Measurements from ENCODE around the gene MRPS25. TPM values are rescaled to one million over a fixed set of nuclear protein-coding genes. Genes with fewer than 3 reads are reported as not detected.
A peak's percentile ranks its signal among the peaks of the same experiment; 100 is the strongest.

The MRPS25 gene
- total and polyA plus RNA-seq, 4 donors: 12.6 to 55.1 (median 42.9) TPM

- peaks cover 5 to 42% (median 33%) of the 10 kb centered on the region in 4 donors for H3K36me3 ChIP-seq (ENCODE audit: control insufficient read depth in 4 of 4, insufficient read depth in 3 of 4, low read depth in 1 of 4, low read length in 3 of 4)
- no peak overlapping the region for H3K27ac ChIP-seq (ENCODE audit: low read depth in 1 of 2, low read length in 2 of 2)
- peak; percentile 61 for DNase-seq (ENCODE audit: low spot score)
- WGBS: 95% methylated on average over 14 of the region's 14 CpGs
- no peaks in the 10 kb centered on the region for H3K27me3 ChIP-seq (ENCODE audit: control insufficient read depth in 4 of 4, insufficient read depth in 4 of 4, low read length in 3 of 4)
- no peak overlapping the region for H3K9ac ChIP-seq (ENCODE audit: low read depth in 1 of 2, low read length in 2 of 2)
- TF ChIP-seq GABPA (IDR thresholded peaks at IDR 0.05 in 1 of 2, conservative IDR thresholded peaks at IDR 0.05 in 1 of 2) (no peak), EGR1 (IDR thresholded peaks at IDR 0.05; ENCODE audit: low read depth in 2 of 2) (no peak), ZBTB33 (IDR thresholded peaks at IDR 0.05) (no peak), RXRA (IDR thresholded peaks at IDR 0.05) (no peak), MAX (IDR thresholded peaks at IDR 0.05) (no peak), FOXA1 (IDR thresholded peaks at IDR 0.05) (no peak), FOXA2 (IDR thresholded peaks at IDR 0.05) (no peak), REST (IDR thresholded peaks at IDR 0.05) (no peak), NR2F2 (IDR thresholded peaks at IDR 0.05) (no peak), HNF4G (IDR thresholded peaks at IDR 0.05) (no peak), JUND (IDR thresholded peaks at IDR 0.05) (no peak), TAF1 (conservative IDR thresholded peaks at IDR 0.05) (no peak), YY1 (IDR thresholded peaks at IDR 0.05) (no peak), RAD21 (IDR thresholded peaks at IDR 0.05) (no peak), ATF3 (IDR thresholded peaks at IDR 0.05) (no peak), SP1 (IDR thresholded peaks at IDR 0.05) (no peak), HNF4A (conservative IDR thresholded peaks at IDR 0.05) (no peak), CTCF (IDR thresholded peaks at IDR 0.05; ENCODE audit: low read depth, low read length, missing input control) (no peak)
- no peak overlapping the region for H3K4me3 ChIP-seq (ENCODE audit: low read depth in 1 of 3, low read length in 3 of 3)
- H3K9me3 ChIP-seq (ENCODE audit: control insufficient read depth in 4 of 4, low read length in 3 of 4): no peaks in the 10 kb centered on the region
- peaks cover 0 to 8% (median 2%) of the 10 kb centered on the region in 4 donors for H3K4me1 ChIP-seq (ENCODE audit: control insufficient read depth in 4 of 4, insufficient read depth in 4 of 4, low read length in 3 of 4)
These were observed 12.5 kb downstream of the MRPS25 start for GRCh38 chr3:15052335-15053242.

All from liver (tissue), 9 donors.